Epithelial cell of esophagus (primary cell): ENCODE measurements around the gene RBBP8NL.

Experiments
- DNase-seq: peaks from one replicate; pipeline ENCODE4 v3.0.0; 2010; ENCODE audit warnings: low read depth
- H3K4me3 ChIP-seq: 2 replicates; pipeline ENCODE4 v1.5.1; 2011; ENCODE audit warnings: mild to moderate bottlenecking, low read length, control low read depth
- CTCF ChIP-seq: IDR thresholded peaks from 2 replicates; pipeline ENCODE4 v1.5.1; 2011; ENCODE audit warnings: low read depth, mild to moderate bottlenecking, low read length, control low read depth, inconsistent platforms; ENCODE audit not compliant: insufficient read depth; ENCODE audit errors: missing control alignments

The RBBP8NL gene

GRCh38 chr20:62362991-62363919, 64.1 kb downstream of the RBBP8NL start:
- TF ChIP-seq CTCF: peak; percentile 19
- no peak for DNase-seq
- peak overlapping the region; percentile 94 for H3K4me3 ChIP-seq

- H3K4me3 ChIP-seq: peak overlapping the region; percentile 94
- DNase-seq: no peak
- TF ChIP-seq CTCF: no peak
Measured at GRCh38 chr20:62362590-62362940, 64.8 kb downstream of the RBBP8NL start.

GRCh38 chr20:62361799-62362589, 65.3 kb downstream of the RBBP8NL start:
- TF ChIP-seq CTCF: no peak
- no peak for DNase-seq

GRCh38 chr20:62360854-62361798, 66.2 kb downstream of the RBBP8NL start:
- peak overlapping the region; percentile 7 for H3K4me3 ChIP-seq
- DNase-seq: no peak
- TF ChIP-seq CTCF: no peak

More at GRCh38 chr20:62361799-62362589, 65.3 kb downstream of the RBBP8NL start:
- H3K4me3 ChIP-seq: peak overlapping the region; percentile 7
